ENCODE results near the gene OGDH. TPM values are rescaled to one million over a fixed set of nuclear protein-coding genes. Genes with fewer than 3 reads are reported as not detected.

Gene OGDH
- total RNA-seq, 4 donors from 2014 or later, result 88.3 to 246 (median 217) TPM

DNA sequence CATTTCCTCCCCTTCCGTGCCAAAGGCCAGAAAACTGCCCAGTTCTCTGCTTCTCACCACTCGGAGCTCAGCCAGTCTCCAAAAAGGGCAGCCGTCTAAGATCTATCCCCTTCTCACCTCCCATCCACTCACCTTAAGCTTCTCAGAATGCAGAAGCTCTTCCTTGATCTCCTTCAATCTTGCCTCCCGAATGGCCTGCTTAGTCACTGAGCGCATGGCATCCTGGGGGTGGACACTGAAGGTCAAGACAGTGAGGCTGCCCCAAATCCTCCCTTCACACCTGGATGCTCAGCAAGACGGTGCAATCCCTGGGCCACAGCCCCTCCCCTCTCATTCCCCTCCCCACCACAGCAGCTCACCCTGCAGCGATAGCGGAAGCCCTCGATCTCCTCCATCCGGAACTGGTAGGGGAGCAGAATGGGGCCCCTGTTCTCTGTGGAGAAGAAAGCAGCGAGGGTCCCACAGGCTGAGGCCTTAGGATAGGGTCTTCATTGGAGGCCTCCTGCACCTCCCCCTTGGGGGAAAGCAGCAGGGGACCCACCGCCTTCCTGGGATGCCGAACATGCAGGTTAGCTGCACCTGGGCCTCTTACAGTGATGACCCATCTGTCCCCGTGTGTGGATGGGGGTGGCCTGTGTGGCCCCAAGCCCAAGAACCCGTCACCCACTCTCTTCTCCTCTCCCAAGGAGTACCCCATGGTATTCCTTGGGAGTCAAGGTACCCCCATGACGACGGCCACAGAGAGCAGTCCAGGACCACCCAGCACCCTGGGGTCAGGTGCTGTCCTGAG is 37.5 kb upstream of the OGDH start:
- H3K27me3 ChIP-seq, result no peaks in the 10 kb centered on the region
- no peak for DNase-seq
- no peaks in the 10 kb centered on the region for H3K9me3 ChIP-seq
- H3K27ac ChIP-seq, result no peak overlapping the region
- H3K36me3 ChIP-seq, result peaks cover 0 to 88% (median 0%) of the 10 kb centered on the region in 3 donors
- peaks cover 0 to 8% (median 4%) of the 10 kb centered on the region in 4 donors for H3K4me1 ChIP-seq
- no peak overlapping the region for H3K4me3 ChIP-seq
- TF ChIP-seq, protein P1, sequence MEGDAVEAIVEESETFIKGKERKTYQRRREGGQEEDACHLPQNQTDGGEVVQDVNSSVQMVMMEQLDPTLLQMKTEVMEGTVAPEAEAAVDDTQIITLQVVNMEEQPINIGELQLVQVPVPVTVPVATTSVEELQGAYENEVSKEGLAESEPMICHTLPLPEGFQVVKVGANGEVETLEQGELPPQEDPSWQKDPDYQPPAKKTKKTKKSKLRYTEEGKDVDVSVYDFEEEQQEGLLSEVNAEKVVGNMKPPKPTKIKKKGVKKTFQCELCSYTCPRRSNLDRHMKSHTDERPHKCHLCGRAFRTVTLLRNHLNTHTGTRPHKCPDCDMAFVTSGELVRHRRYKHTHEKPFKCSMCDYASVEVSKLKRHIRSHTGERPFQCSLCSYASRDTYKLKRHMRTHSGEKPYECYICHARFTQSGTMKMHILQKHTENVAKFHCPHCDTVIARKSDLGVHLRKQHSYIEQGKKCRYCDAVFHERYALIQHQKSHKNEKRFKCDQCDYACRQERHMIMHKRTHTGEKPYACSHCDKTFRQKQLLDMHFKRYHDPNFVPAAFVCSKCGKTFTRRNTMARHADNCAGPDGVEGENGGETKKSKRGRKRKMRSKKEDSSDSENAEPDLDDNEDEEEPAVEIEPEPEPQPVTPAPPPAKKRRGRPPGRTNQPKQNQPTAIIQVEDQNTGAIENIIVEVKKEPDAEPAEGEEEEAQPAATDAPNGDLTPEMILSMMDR (IDR thresholded peaks at IDR 0.05), result no peak
- TF ChIP-seq POLR2A (IDR thresholded peaks at IDR 0.05), result no peak

DNA sequence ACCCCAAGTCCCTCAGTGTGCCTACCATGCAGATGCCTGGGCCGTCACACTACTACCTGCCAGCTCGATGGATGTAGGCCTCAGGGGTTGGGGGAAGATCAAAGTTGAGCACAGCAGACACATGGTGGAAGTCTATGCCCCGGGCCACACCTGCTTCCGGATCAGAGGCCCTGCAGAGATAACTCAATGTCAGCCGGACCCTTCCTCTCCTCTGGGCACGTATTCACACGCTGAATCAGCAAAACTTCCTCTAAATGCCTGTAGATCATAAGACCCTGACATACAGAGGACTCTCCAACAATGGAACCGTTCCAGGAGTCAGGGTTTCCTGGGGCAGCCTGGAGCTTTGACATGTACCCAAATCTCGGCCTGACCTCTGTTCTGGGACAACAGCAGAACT is 36.5 kb upstream of the OGDH start:
- Histone ChIP-seq H3K9me3 (no peaks in the 10 kb centered on the region), H3K27ac (no peak overlapping the region), H3K36me3 (peaks cover 0 to 78% (median 0%) of the 10 kb centered on the region in 3 donors), H3K4me3 (no peak overlapping the region), H3K4me1 (peaks cover 0 to 16% (median 4%) of the 10 kb centered on the region in 4 donors), H3K27me3 (no peaks in the 10 kb centered on the region)
- DNase-seq, result no peak
- TF ChIP-seq POLR2A (IDR thresholded peaks at IDR 0.05), result no peak
- TF ChIP-seq, protein P1 (IDR thresholded peaks at IDR 0.05), result no peak

GRCh38 chr7:44572771-44573170 is 33.7 kb upstream of the OGDH start:
- no peak for DNase-seq

DNA sequence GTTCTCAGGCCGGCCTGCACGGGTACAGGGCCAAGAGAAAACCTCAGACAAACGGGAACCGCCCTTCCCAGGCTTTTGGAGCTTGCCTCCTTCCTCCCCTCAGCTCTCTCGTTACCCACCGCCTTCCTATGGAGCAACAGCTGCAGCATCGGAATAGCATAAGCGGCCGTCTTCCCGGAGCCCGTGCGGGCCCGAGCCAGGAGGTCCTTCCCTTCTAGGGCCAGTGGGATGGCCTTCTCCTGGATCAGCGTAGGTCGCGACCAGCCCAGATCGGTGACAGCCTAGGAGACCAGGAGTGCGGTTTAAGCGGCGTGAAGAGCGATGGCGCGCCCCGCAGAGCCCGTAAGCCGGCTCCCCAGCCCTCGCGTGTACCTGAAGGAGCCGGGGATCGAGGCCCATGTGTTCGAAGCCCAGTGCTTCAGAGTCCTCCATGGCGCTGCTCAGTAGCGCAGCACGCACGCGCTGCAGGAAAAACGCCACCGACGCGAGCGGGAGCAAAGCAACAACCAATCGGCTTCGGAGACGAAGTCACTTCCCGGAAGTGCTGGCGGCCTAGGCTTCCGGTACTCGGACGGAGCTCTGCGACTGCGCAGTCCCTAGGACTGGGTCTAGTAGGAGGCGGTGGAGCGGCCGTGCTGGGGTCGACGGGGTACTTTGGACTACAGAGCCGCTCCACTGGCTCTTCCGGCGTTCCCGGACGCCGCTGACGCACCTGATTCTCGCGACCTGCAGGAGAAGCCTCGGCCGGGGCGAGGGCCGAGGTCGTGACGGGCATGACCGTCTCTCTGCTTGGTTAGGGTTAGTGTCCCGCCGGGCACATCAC is 32.8 kb upstream of the OGDH start, which contains the start of gene DDX56:
DDX56 (minus strand) TSS at position 445 of the 823 bp plus-strand sequence; CDS start at position 432, 13 bp downstream.
- H3K27me3 ChIP-seq, result no peaks in the 10 kb centered on the region
- H3K9me3 ChIP-seq, result no peaks in the 10 kb centered on the region
- DNase-seq, result peak; percentile 94 to 97 (median 95)
- peak; percentile 84 to 86 for TF ChIP-seq POLR2A (IDR thresholded peaks at IDR 0.05)
- TF ChIP-seq, protein P1 (IDR thresholded peaks at IDR 0.05), result peak in 1 of 6 experiments; percentile 3
- H3K4me3 ChIP-seq, result peak within 1 kb of the TSS; percentile 66 to 95 (median 88)
- peaks cover 0 to 71% (median 0%) of the 10 kb centered on the region in 3 donors for H3K36me3 ChIP-seq
- H3K27ac ChIP-seq, result peak within 1 kb of the TSS; percentile 78 to 95 (median 90)
- H3K4me1 ChIP-seq, result peaks cover 0 to 19% (median 4%) of the 10 kb centered on the region in 4 donors

More at GRCh38 chr7:44572771-44573170, 33.7 kb upstream of the OGDH start:
- H3K36me3 ChIP-seq, result peaks cover 0 to 71% (median 0%) of the 10 kb centered on the region in 3 donors
- no peaks in the 10 kb centered on the region for H3K9me3 ChIP-seq
- TF ChIP-seq, protein P1 (IDR thresholded peaks at IDR 0.05), result no peak
- TF ChIP-seq POLR2A (IDR thresholded peaks at IDR 0.05), result no peak
- no peaks in the 10 kb centered on the region for H3K27me3 ChIP-seq
- no peak overlapping the region for H3K27ac ChIP-seq
- peaks cover 0 to 19% (median 4%) of the 10 kb centered on the region in 4 donors for H3K4me1 ChIP-seq
- H3K4me3 ChIP-seq, result peak overlapping the region; percentile 66 to 95 (median 88)

DNA sequence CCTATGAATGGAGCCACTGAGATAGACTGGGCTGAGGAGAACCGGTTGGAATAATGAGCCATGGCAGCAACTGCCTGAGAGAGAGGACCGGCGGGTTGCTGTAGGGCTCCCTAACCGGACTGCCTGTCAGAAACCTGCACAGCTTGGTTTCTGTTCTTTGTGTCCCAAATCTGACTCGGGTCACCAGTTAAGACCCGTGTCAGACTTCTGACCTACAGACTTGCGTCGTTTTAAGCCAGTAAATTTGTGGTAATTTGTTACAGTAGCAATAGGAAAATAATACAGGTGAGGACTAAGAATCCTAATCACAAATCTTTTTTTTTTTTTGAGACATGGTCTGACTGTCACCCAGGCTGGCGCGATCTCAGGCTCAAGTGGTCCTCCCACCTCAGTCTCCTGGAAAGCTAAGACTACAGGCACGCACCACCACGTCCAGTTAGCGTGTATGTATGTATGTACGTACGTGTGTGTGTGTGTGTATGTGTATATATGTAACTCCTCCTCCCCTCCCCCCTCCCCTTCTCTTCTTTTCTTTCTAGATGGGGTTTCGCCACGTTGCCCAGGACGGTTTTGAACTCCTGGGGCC is 32.0 kb upstream of the OGDH start:
- Histone ChIP-seq H3K27ac (peak overlapping the region; percentile 78 to 95 (median 90)), H3K27me3 (no peaks in the 10 kb centered on the region), H3K4me1 (peaks cover 0 to 25% (median 4%) of the 10 kb centered on the region in 4 donors), H3K4me3 (peak overlapping the region; percentile 66 to 95 (median 88)), H3K9me3 (no peaks in the 10 kb centered on the region), H3K36me3 (peaks cover 0 to 69% (median 0%) of the 10 kb centered on the region in 3 donors)
- no peak for DNase-seq
- TF ChIP-seq, protein P1 (IDR thresholded peaks at IDR 0.05), result no peak
- TF ChIP-seq POLR2A (IDR thresholded peaks at IDR 0.05), result no peak

All from Peyer's patch (tissue), 4 donors.